Tibial nerve (tissue), 4 donors: ENCODE results near the gene PPP1CB. TPM values are rescaled to one million over a fixed set of nuclear protein-coding genes. Genes with fewer than 3 reads are reported as not detected.

ENCODE experiments used
- DNase-seq, 2 donors: peaks; one replicate each; pipeline ENCODE4 v3.0.0-alpha.2; 2019; ENCODE audit warnings: low spot score in 2 of 2
- H3K27ac ChIP-seq, 4 donors: fragments of 200-600 bp; sonication (generic) in 3 of 4; one replicate each; pipeline ENCODE4 v1.5.1; 2017 to 2019; ENCODE audit warnings: mild to moderate bottlenecking in 1 of 4
- H3K27me3 ChIP-seq, 2 donors: fragments of 200-600 bp; sonication (generic) in 1 of 2; one replicate each; pipeline versions ENCODE4 v1.5.1 to v1.6.0; 2017 to 2019
- H3K36me3 ChIP-seq, 3 donors: fragments of 200-600 bp; sonication (generic); one replicate each; pipeline ENCODE4 v1.5.1; 2018 to 2019
- H3K4me1 ChIP-seq, 4 donors: fragments of 200-600 bp; sonication (generic) in 3 of 4; one replicate each; pipeline ENCODE4 v1.5.1; 2017 to 2019
- H3K4me3 ChIP-seq, 4 donors: fragments of 200-600 bp; sonication (generic) in 3 of 4; one replicate each; pipeline ENCODE4 v1.5.1; 2017 to 2019; ENCODE audit warnings: mild to moderate bottlenecking in 1 of 4, moderate library complexity in 1 of 4
- H3K9me3 ChIP-seq, 4 donors: fragments of 200-600 bp; sonication (generic) in 3 of 4; one replicate each; pipeline ENCODE4 v1.5.1; 2017 to 2019
- CTCF ChIP-seq, 5 experiments: fragments of 200-600 bp in 3 of 5; fragments of 450-650 bp in 2 of 5; sonication (generic) in 3 of 5; IDR thresholded peaks; one replicate each; pipeline ENCODE4 v1.5.1; 2016 to 2019; ENCODE audit warnings: antibody characterized with exemption in 5 of 5, mild to moderate bottlenecking in 3 of 5, moderate library complexity in 2 of 5
- EP300 ChIP-seq, 2 donors: sonication (generic); formaldehyde crosslinking; IDR thresholded peaks; one replicate each; pipeline ENCODE4 v1.6.1; 2017; ENCODE audit warnings: antibody characterized with exemption in 2 of 2, mild to moderate bottlenecking in 1 of 2
- POLR2A ChIP-seq, 2 donors: fragments of 450-650 bp; IDR thresholded peaks; one replicate each; pipeline ENCODE4 v1.6.1; 2017; ENCODE audit warnings: antibody characterized with exemption in 2 of 2, mild to moderate bottlenecking in 2 of 2, moderate library complexity in 2 of 2
- WGBS, 2 donors: methylation state at CpG; one replicate each; pipeline ENCODE4 v1.1.5; 2018; 5-methylcytosine and 5-hydroxymethylcytosine counted together
- total RNA-seq, 4 donors: library from RNA; depleted of rRNA; stranded (reverse); fragments of >200 nt; gene quantifications; one replicate each; pipeline ENCODE4 v1.1.0, GENCODE V29; 2016

PPP1CB gene
- total RNA-seq, 4 donors from 2014 or later, result 105 to 335 (median 230) TPM

GRCh38 chr2:28761420-28761819 lies 9.8 kb downstream of the PPP1CB start:
- TF ChIP-seq EP300 (IDR thresholded peaks at IDR 0.05), result no peak
- no peak for TF ChIP-seq CTCF (IDR thresholded peaks at IDR 0.05)
- TF ChIP-seq POLR2A (IDR thresholded peaks at IDR 0.05), result no peak
- H3K4me1 ChIP-seq, result peaks cover 0 to 80% (median 35%) of the 10 kb centered on the region in 4 donors
- DNase-seq, result no peak
- no peak overlapping the region for H3K4me3 ChIP-seq
- no peak overlapping the region for H3K27ac ChIP-seq
- H3K36me3 ChIP-seq, result peaks cover 0 to 21% (median 0%) of the 10 kb centered on the region in 3 donors
- H3K9me3 ChIP-seq, result no peaks in the 10 kb centered on the region
- no peaks in the 10 kb centered on the region for H3K27me3 ChIP-seq
- 77 to 83% methylated on average over 3 of the region's 3 CpGs for WGBS, 2 donors

- Histone ChIP-seq H3K9me3 (no peaks in the 10 kb centered on the region), H3K36me3 (peaks cover 0 to 15% (median 0%) of the 10 kb centered on the region in 3 donors), H3K27ac (no peak overlapping the region), H3K4me3 (no peak overlapping the region), H3K4me1 (peaks cover 0 to 83% (median 22%) of the 10 kb centered on the region in 4 donors), H3K27me3 (no peaks in the 10 kb centered on the region)
- no peak for DNase-seq
- 87 to 88% methylated on average over 8 of the region's 8 CpGs for WGBS, 2 donors
- no peak for TF ChIP-seq CTCF (IDR thresholded peaks at IDR 0.05)
- TF ChIP-seq POLR2A (IDR thresholded peaks at IDR 0.05), result no peak
Observed at GRCh38 chr2:28764909-28765711, 13.5 kb downstream of the PPP1CB start.

GRCh38 chr2:28766070-28766469 lies 14.4 kb downstream of the PPP1CB start:
- Histone ChIP-seq H3K4me3 (no peak overlapping the region), H3K27ac (no peak overlapping the region), H3K27me3 (no peaks in the 10 kb centered on the region), H3K4me1 (peaks cover 0 to 86% (median 22%) of the 10 kb centered on the region in 4 donors), H3K36me3 (peaks cover 0 to 7% (median 0%) of the 10 kb centered on the region in 3 donors), H3K9me3 (no peaks in the 10 kb centered on the region)
- TF ChIP-seq POLR2A (IDR thresholded peaks at IDR 0.05) (no peak), CTCF (IDR thresholded peaks at IDR 0.05) (no peak), EP300 (IDR thresholded peaks at IDR 0.05) (no peak)
- DNase-seq, result no peak
- 92% methylated on average over 2 of the region's 2 CpGs for WGBS, 2 donors

GRCh38 chr2:28767337-28767736 lies 15.7 kb downstream of the PPP1CB start:
- TF ChIP-seq EP300 (IDR thresholded peaks at IDR 0.05) (no peak), CTCF (IDR thresholded peaks at IDR 0.05) (no peak), POLR2A (IDR thresholded peaks at IDR 0.05) (no peak)
- DNase-seq, result no peak
- WGBS, 2 donors, result 77 to 93% methylated on average over 3 of the region's 3 CpGs
- peaks cover 0 to 5% (median 0%) of the 10 kb centered on the region in 3 donors for H3K36me3 ChIP-seq
- H3K27me3 ChIP-seq, result no peaks in the 10 kb centered on the region
- H3K4me3 ChIP-seq, result no peak overlapping the region
- no peak overlapping the region for H3K27ac ChIP-seq
- H3K9me3 ChIP-seq, result no peaks in the 10 kb centered on the region
- H3K4me1 ChIP-seq, result peaks cover 0 to 87% (median 17%) of the 10 kb centered on the region in 4 donors

GRCh38 chr2:28768422-28768821 lies 16.8 kb downstream of the PPP1CB start:
- Histone ChIP-seq H3K9me3 (no peaks in the 10 kb centered on the region), H3K27me3 (no peaks in the 10 kb centered on the region), H3K4me1 (peaks cover 0 to 87% (median 8%) of the 10 kb centered on the region in 4 donors), H3K4me3 (no peak overlapping the region), H3K27ac (no peak overlapping the region), H3K36me3 (peaks cover 0 to 5% (median 0%) of the 10 kb centered on the region in 3 donors)
- no peak for DNase-seq
- TF ChIP-seq POLR2A (IDR thresholded peaks at IDR 0.05) (no peak), CTCF (IDR thresholded peaks at IDR 0.05) (no peak), EP300 (IDR thresholded peaks at IDR 0.05) (no peak)
